Sigmoid colon (tissue), 7 donors: ENCODE results near the gene PDE2A. TPM values are rescaled to one million over a fixed set of nuclear protein-coding genes. Genes with fewer than 3 reads are reported as not detected.

ENCODE experiments used
- DNase-seq: peaks from one replicate; pipeline ENCODE4 v3.0.0-alpha.2; 2019
- H3K27ac ChIP-seq, 4 donors: fragments of 200-600 bp; sonication (generic); one replicate each; pipeline ENCODE4 v1.5.1; 2016 to 2019; ENCODE audit warnings: mild to moderate bottlenecking in 1 of 4
- H3K27me3 ChIP-seq, 3 donors: fragments of 200-600 bp; sonication (generic); one replicate each; pipeline ENCODE4 v1.5.1; 2019; ENCODE audit warnings: mild to moderate bottlenecking in 1 of 3
- H3K36me3 ChIP-seq, 4 donors: fragments of 200-600 bp; sonication (generic); one replicate each; pipeline ENCODE4 v1.5.1; 2016 to 2019
- H3K4me1 ChIP-seq, 4 donors: fragments of 200-600 bp; sonication (generic); one replicate each; pipeline ENCODE4 v1.5.1; 2017 to 2019
- H3K4me3 ChIP-seq, 4 donors: fragments of 200-600 bp; sonication (generic); one replicate each; pipeline ENCODE4 v1.5.1; 2017 to 2019; ENCODE audit warnings: mild to moderate bottlenecking in 2 of 4, moderate library complexity in 1 of 4
- H3K9me3 ChIP-seq, 4 donors: fragments of 200-600 bp in 3 of 4; sonication (generic) in 3 of 4; one replicate each; pipeline versions ENCODE4 v1.5.1 to v1.6.1; 2013 to 2019
- EP300 ChIP-seq, 4 donors: sonication (generic); formaldehyde crosslinking; IDR thresholded peaks; one replicate each; pipeline ENCODE4 v1.6.1; 2017; ENCODE audit warnings: antibody characterized with exemption in 4 of 4
- POLR2A ChIP-seq, 2 donors: fragments of 450-650 bp; IDR thresholded peaks; one replicate each; pipeline ENCODE4 v1.6.1; 2016; ENCODE audit warnings: antibody characterized with exemption in 2 of 2, mild to moderate bottlenecking in 2 of 2, moderate library complexity in 2 of 2
- POLR2AphosphoS5 ChIP-seq, 4 donors: sonication (generic); formaldehyde crosslinking; IDR thresholded peaks; one replicate each; pipeline ENCODE4 v1.6.1; 2017; ENCODE audit warnings: antibody characterized with exemption in 4 of 4
- WGBS, 2 donors: extraction: QIAGEN DNeasy Blood & Tissue Kit; methylation state at CpG; one replicate each; pipeline ENCODE4 v1.1.7; 2013; 5-methylcytosine and 5-hydroxymethylcytosine counted together
- intact Hi-C: fragments of 100-400 bp; cut with DNase I; formaldehyde crosslinking; loops from one replicate; pipeline ENCODE4 v1.15.1; 2023
- polyA plus RNA-seq, 3 donors: library from polyadenylated mRNA; stranded (reverse); fragments of 200-250 nt; gene quantifications; one replicate each; pipeline ENCODE4 v1.2.3, GENCODE V29; 2013
- total RNA-seq, 4 donors: library from RNA; depleted of rRNA; stranded (reverse); fragments of >200 nt; gene quantifications; one replicate each; pipeline ENCODE4 v1.1.0, GENCODE V29; 2016
- TF ChIP-seq, protein P1 (sequence below), 4 experiments: fragments of 450-650 bp in 3 of 4; fragments of 200-600 bp in 1 of 4; IDR thresholded peaks; one replicate each; pipeline ENCODE4 v1.5.1; 2016 to 2019; ENCODE audit warnings: antibody characterized with exemption in 4 of 4, mild to moderate bottlenecking in 3 of 4, moderate library complexity in 2 of 4
- donor health status: healthy with polysubstance abuse.
- donor health status: Bipolar disorder and iron deficiency.
- donor health status: healthy.

PDE2A gene
- total and polyA plus RNA-seq, 7 donors = 1.8 to 75.1 (median 48.9) TPM

DNA sequence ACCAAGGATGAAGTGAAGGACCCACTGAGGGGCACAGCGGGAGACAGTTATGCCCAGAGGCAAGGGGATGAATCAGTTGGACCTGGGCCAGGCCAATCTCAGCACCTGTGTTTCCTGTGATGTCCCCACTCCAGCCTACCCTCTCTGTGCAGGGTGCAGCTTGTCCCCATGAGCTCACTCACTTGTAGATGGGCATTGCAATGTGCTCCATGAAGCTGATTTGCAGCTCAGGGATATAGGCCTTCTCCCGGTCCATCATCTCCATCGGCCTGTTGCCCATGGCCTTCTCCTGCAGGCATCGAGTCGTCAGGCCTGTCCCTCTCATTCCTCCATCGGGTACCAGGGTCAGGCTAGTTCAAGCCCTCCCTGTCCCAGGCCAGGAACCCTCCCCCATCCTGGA is 96.2 kb downstream of the PDE2A start:
- Histone ChIP-seq H3K9me3 (no peaks in the 10 kb centered on the region), H3K27ac (no peak overlapping the region), H3K4me3 (no peak overlapping the region), H3K36me3 (peaks cover 0 to 70% (median 37%) of the 10 kb centered on the region in 4 donors), H3K27me3 (no peaks in the 10 kb centered on the region), H3K4me1 (no peaks in the 10 kb centered on the region)
- intact Hi-C loops = no loop called here
- WGBS, 2 donors = 90 to 93% methylated on average over 6 of the region's 6 CpGs
- DNase-seq = peak; percentile 52
- TF ChIP-seq, protein P1, sequence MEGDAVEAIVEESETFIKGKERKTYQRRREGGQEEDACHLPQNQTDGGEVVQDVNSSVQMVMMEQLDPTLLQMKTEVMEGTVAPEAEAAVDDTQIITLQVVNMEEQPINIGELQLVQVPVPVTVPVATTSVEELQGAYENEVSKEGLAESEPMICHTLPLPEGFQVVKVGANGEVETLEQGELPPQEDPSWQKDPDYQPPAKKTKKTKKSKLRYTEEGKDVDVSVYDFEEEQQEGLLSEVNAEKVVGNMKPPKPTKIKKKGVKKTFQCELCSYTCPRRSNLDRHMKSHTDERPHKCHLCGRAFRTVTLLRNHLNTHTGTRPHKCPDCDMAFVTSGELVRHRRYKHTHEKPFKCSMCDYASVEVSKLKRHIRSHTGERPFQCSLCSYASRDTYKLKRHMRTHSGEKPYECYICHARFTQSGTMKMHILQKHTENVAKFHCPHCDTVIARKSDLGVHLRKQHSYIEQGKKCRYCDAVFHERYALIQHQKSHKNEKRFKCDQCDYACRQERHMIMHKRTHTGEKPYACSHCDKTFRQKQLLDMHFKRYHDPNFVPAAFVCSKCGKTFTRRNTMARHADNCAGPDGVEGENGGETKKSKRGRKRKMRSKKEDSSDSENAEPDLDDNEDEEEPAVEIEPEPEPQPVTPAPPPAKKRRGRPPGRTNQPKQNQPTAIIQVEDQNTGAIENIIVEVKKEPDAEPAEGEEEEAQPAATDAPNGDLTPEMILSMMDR (IDR thresholded peaks at IDR 0.05) = no peak
- no peak for TF ChIP-seq POLR2AphosphoS5 (IDR thresholded peaks at IDR 0.05)
- TF ChIP-seq POLR2A (IDR thresholded peaks at IDR 0.05) = no peak
- no peak for TF ChIP-seq EP300 (IDR thresholded peaks at IDR 0.05)

DNA sequence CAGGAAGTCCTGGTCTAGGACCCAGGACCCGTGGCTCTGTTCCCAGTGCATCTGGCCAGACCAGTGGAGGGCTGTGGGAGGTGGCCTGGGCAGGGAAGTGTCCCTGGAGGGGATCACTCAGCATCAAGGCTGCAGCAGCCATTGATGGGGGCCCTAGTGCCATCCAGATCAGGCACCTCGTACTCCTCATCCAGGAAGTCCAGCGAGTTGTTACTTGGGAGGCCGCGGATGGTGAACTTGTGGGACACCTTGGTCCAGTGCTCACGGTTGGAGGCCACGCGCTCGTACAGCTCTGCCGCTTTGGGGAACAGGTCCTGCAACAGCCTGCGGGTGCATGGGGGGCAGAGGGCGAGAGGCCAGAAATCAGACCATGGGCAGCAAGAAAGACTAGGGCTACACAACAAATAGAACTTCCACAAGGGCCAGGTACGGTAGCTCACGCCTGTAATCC is 96.9 kb downstream of the PDE2A start:
- H3K9me3 ChIP-seq = no peaks in the 10 kb centered on the region
- intact Hi-C loops = no loop called here
- no peaks in the 10 kb centered on the region for H3K4me1 ChIP-seq
- DNase-seq = peak; percentile 50
- H3K36me3 ChIP-seq = peaks cover 0 to 62% (median 37%) of the 10 kb centered on the region in 4 donors
- H3K4me3 ChIP-seq = no peak overlapping the region
- H3K27ac ChIP-seq = no peak overlapping the region
- WGBS, 2 donors = 80 to 81% methylated on average over 14 of the region's 14 CpGs
- no peak for TF ChIP-seq POLR2AphosphoS5 (IDR thresholded peaks at IDR 0.05)
- TF ChIP-seq, protein P1 (IDR thresholded peaks at IDR 0.05) = no peak
- TF ChIP-seq POLR2A (IDR thresholded peaks at IDR 0.05) = no peak
- no peak for TF ChIP-seq EP300 (IDR thresholded peaks at IDR 0.05)
- no peaks in the 10 kb centered on the region for H3K27me3 ChIP-seq

DNA sequence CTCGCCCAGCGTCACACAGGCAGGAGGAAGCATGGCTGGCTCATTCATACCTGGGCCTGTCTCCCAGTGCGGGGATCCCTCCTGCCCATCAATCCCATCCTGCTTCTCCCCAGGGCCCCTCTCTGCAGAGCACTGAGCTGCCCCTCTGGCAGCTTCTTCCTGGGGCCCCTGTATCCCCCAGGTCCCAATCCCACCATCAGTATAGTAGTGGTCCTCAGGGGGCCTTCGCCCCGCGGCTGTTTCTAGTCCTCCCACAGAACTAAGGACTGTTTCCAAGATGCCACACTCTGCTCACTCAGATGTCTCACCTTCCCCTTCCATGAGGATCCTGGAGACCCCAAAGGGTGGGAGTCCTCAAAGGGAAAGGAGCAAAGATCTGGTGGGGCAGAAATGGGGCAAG is 97.6 kb downstream of the PDE2A start:
- no peak for DNase-seq
- Histone ChIP-seq H3K9me3 (no peaks in the 10 kb centered on the region), H3K4me1 (no peaks in the 10 kb centered on the region), H3K27me3 (no peaks in the 10 kb centered on the region), H3K27ac (no peak overlapping the region), H3K36me3 (peaks cover 0 to 56% (median 30%) of the 10 kb centered on the region in 4 donors), H3K4me3 (no peak overlapping the region)
- 88 to 95% methylated on average over 6 of the region's 6 CpGs for WGBS, 2 donors
- TF ChIP-seq, protein P1 (IDR thresholded peaks at IDR 0.05) = no peak
- TF ChIP-seq POLR2AphosphoS5 (IDR thresholded peaks at IDR 0.05) (no peak), POLR2A (IDR thresholded peaks at IDR 0.05) (no peak), EP300 (IDR thresholded peaks at IDR 0.05) (no peak)
- intact Hi-C loops = no loop called here

DNA sequence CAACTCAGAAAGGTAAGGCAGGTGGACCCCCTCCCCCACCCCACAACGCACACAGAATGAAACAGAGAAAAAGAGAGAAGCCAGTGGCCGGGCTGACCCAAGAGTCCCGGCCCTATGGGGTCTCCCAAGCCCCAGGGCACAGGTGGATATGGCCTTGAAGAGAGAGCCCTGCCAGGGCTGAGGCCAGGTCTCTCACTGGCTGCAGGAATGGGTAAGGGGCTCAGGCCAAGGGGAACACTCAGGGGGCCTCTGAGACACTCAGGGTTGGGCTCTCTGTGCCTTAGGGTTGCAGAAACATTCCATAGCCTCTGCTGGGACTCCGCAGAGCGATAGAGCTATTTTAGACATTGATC is 98.0 kb downstream of the PDE2A start:
- no peaks in the 10 kb centered on the region for H3K27me3 ChIP-seq
- no peak for DNase-seq
- WGBS, 2 donors = 91 to 92% methylated on average over 5 of the region's 5 CpGs
- TF ChIP-seq EP300 (IDR thresholded peaks at IDR 0.05) (no peak), POLR2AphosphoS5 (IDR thresholded peaks at IDR 0.05) (no peak), POLR2A (IDR thresholded peaks at IDR 0.05) (no peak)
- TF ChIP-seq, protein P1 (IDR thresholded peaks at IDR 0.05) = no peak
- H3K9me3 ChIP-seq = no peaks in the 10 kb centered on the region
- no peak overlapping the region for H3K4me3 ChIP-seq
- no peaks in the 10 kb centered on the region for H3K4me1 ChIP-seq
- peaks cover 0 to 52% (median 26%) of the 10 kb centered on the region in 4 donors for H3K36me3 ChIP-seq
- no peak overlapping the region for H3K27ac ChIP-seq
- intact Hi-C loops = no loop called here
